NB4 (cell line): ENCODE results near the gene CITED1.

Experiments used
- CTCF ChIP-seq: IDR thresholded peaks from one replicate; pipeline ENCODE4 v1.5.1; 2012; ENCODE audit warnings: low read depth, low read length
- MYC ChIP-seq: IDR thresholded peaks from 2 replicates; pipeline ENCODE4 v1.6.1; 2011; ENCODE audit warnings: low read depth, low read length

- no peak for TF ChIP-seq CTCF
- no peak for TF ChIP-seq MYC
These were observed 10.8 kb upstream of the CITED1 start for GRCh38 chrX:72316408-72317110.
